ENCODE data around the gene MAPK10.

Gene MAPK10

DNA sequence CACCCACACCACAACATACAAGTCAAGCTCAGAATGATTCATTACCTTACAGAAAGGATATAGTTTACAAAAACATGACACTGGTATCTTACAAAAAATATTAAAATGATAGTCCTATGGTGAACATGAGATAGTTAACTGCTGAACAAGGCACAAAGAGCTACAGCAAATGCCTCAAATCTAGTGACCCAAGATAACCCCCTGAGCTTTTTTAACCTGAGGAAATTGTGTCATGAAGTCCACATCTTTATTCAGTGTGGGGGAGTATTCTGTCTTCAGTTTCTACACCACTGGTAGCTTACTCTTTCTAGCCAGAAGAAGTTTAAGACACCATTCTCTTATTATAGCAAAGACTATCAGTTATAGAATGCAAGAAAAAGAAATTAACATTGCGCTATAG is 218.7 kb downstream of the MAPK10 start:
- no peak overlapping the region for H3K4me3 Mint-ChIP-seq
- no peak for DNase-seq
- TF ChIP-seq CTCF (IDR thresholded peaks at IDR 0.05): no peak
- H3K36me3 Mint-ChIP-seq (ENCODE audit: low read depth): no peaks in the 10 kb centered on the region
- H3K9me3 Mint-ChIP-seq: peaks cover 22% of the 10 kb centered on the region
- peaks cover 3% of the 10 kb centered on the region for H3K27me3 Mint-ChIP-seq (ENCODE audit: low read depth, poor library complexity)
- H3K4me1 Mint-ChIP-seq: peaks cover 12% of the 10 kb centered on the region
- H3K27ac Mint-ChIP-seq: no peak overlapping the region

- no peak overlapping the region for H3K27ac Mint-ChIP-seq
- peaks cover 18% of the 10 kb centered on the region for H3K9me3 Mint-ChIP-seq
- no peak for DNase-seq
- peaks cover 6% of the 10 kb centered on the region for H3K36me3 Mint-ChIP-seq (ENCODE audit: low read depth)
- no peaks in the 10 kb centered on the region for H3K4me1 Mint-ChIP-seq
- no peaks in the 10 kb centered on the region for H3K27me3 Mint-ChIP-seq (ENCODE audit: low read depth, poor library complexity)
- no peak for TF ChIP-seq CTCF (IDR thresholded peaks at IDR 0.05)
- no peak overlapping the region for H3K4me3 Mint-ChIP-seq
These were observed 227.4 kb downstream of the MAPK10 start for GRCh38 chr4:86132468-86132867.

DNA sequence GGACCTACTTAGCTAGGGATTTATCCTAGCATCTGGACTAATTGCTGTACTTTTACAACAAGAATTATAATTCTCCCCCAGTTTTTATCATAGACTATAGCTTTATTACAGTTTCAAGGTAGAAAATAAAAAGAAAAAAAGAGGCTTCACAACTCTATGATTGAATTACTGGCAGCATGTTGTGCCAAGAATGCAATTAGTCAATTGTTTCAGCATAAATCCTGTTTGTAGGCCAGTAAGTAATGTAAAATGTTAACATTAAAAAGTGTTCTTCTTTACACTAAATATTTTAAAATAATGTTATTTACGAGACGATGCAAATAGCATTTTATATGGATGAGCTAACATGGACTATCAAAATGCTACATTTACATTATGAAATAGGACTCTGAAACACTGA is 228.4 kb downstream of the MAPK10 start:
- no peaks in the 10 kb centered on the region for H3K27me3 Mint-ChIP-seq (ENCODE audit: low read depth, poor library complexity)
- H3K27ac Mint-ChIP-seq: no peak overlapping the region
- H3K36me3 Mint-ChIP-seq (ENCODE audit: low read depth): peaks cover 6% of the 10 kb centered on the region
- peaks cover 14% of the 10 kb centered on the region for H3K9me3 Mint-ChIP-seq
- no peaks in the 10 kb centered on the region for H3K4me1 Mint-ChIP-seq
- H3K4me3 Mint-ChIP-seq: no peak overlapping the region
- no peak for TF ChIP-seq CTCF (IDR thresholded peaks at IDR 0.05)
- DNase-seq: no peak

DNA sequence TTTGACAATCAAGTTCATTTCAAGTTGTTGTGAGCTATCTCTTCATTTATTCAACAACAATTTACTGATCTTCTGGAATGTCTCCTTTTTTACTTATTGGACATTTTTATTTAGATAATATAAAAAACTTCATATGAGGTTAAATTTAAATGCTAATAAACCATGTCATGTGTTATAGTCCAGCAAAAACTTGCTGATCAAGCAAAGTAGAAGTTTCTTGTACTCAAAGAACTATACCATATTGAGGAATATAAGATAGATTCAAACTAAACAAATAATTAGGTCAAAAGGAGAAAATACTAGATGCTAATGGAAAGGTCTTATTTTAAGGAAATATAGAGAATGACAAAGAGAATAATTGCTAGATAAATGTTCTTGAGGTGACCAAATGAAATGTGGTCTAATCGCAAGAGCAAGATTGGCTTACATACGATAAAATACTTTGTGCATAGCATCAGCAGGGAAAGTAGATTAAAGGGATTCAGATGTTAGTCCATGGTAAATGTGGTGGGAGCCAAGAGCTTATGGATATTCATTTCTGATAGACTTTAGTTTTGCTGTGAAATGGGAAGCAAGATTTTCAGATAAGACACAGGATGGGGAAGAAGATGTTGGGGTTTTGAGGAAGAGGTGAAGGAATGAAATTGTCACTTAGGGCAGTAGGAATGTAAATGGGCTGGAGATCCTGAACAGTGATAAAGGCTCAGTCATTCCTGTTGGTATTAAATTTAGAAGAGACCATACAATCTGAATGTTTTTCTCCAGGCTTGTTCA is 229.5 kb downstream of the MAPK10 start:
- no peak for DNase-seq
- H3K36me3 Mint-ChIP-seq (ENCODE audit: low read depth): no peaks in the 10 kb centered on the region
- peaks cover 7% of the 10 kb centered on the region for H3K9me3 Mint-ChIP-seq
- H3K4me3 Mint-ChIP-seq: no peak overlapping the region
- no peaks in the 10 kb centered on the region for H3K27me3 Mint-ChIP-seq (ENCODE audit: low read depth, poor library complexity)
- H3K27ac Mint-ChIP-seq: no peak overlapping the region
- TF ChIP-seq CTCF (IDR thresholded peaks at IDR 0.05): no peak
- H3K4me1 Mint-ChIP-seq: no peaks in the 10 kb centered on the region

GRCh38 chr4:86129546-86129945 is 230.3 kb downstream of the MAPK10 start:
- peaks cover 7% of the 10 kb centered on the region for H3K9me3 Mint-ChIP-seq
- TF ChIP-seq CTCF (IDR thresholded peaks at IDR 0.05): no peak
- no peaks in the 10 kb centered on the region for H3K27me3 Mint-ChIP-seq (ENCODE audit: low read depth, poor library complexity)
- no peaks in the 10 kb centered on the region for H3K36me3 Mint-ChIP-seq (ENCODE audit: low read depth)
- H3K4me3 Mint-ChIP-seq: no peak overlapping the region
- DNase-seq: no peak
- no peak overlapping the region for H3K27ac Mint-ChIP-seq
- no peaks in the 10 kb centered on the region for H3K4me1 Mint-ChIP-seq

- no peak overlapping the region for H3K4me3 Mint-ChIP-seq
- H3K4me1 Mint-ChIP-seq: no peaks in the 10 kb centered on the region
- no peaks in the 10 kb centered on the region for H3K36me3 Mint-ChIP-seq (ENCODE audit: low read depth)
- no peak for TF ChIP-seq CTCF (IDR thresholded peaks at IDR 0.05)
- no peaks in the 10 kb centered on the region for H3K27me3 Mint-ChIP-seq (ENCODE audit: low read depth, poor library complexity)
- H3K9me3 Mint-ChIP-seq: no peaks in the 10 kb centered on the region
- no peak overlapping the region for H3K27ac Mint-ChIP-seq
- DNase-seq: no peak
These were observed 237.4 kb downstream of the MAPK10 start for GRCh38 chr4:86122404-86122803.
